Measurements from ENCODE around the gene SPINK4.

Gene SPINK4

DNA sequence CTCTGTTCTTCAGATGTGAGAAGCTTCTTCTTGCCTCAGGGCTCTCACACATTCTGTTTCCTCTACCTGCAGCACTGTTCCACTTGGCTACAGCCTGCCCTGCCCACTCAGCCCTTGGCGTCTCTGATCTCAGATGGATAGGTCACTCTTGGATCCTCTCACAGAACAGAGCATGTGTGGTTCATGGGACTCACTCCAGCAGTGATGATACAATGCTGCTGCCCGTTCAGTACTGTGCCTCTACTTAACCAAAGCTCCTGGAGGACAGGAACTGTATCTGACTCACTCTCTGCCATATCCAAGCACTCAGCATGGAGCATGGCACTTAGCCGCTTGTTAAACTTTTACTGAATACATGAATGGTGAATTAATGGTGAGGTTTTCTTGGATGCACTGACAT is 3.4 kb upstream of the SPINK4 start:
- DNase-seq (ENCODE audit: low read depth), result no peak
- TF ChIP-seq CTCF (IDR thresholded peaks at IDR 0.05; ENCODE audit: low read depth, low read length, missing control alignments), result no peak
- H3K4me3 ChIP-seq (ENCODE audit: low read depth, low read length), result no peak overlapping the region

DNA sequence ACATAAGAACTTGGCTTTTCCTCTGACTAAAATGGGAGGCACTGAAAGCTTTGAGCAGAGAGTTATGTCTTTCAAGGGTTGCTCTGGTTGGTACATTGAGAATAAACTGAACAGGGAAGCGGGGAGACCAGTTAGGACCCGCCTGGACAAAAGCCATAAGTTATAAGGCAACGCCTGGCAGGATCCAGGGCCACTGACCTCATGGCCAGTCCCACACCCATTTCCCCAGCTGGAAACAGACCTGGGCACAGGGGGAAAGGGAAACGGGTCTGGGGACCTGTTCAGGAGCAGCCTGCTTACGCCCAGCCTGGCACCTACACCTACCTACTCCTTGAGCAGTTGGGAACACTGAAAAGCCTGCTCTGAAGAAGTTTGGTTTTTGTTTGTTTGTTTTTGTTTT is 1.3 kb downstream of the SPINK4 start:
- no peak overlapping the region for H3K4me3 ChIP-seq (ENCODE audit: low read depth, low read length)
- TF ChIP-seq CTCF (IDR thresholded peaks at IDR 0.05; ENCODE audit: low read depth, low read length, missing control alignments), result no peak
- DNase-seq (ENCODE audit: low read depth), result no peak

DNA sequence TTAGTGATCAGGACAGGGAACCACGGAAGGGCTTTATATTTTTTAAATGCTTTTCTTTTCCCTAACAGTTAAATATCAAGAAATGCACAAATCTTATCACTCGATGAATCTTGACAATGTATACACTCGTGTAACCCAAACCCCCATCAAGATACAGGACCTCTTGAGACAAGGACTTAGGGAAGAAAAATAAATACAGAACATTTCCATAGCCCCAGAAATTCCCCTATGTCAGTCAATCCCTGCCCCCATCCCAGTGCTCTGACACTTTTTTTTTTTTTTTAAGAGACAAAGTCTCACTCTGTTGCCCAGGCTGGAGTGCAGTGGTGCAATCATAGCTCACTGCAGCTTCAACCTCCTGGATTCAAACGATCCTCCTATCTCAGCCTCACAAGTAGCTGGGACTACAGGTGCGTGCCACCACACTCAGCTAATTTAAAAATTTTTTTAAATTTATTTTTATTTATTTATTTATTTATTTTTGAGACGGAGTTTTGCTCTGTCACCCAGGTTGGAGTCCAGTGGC is 2.7 kb downstream of the SPINK4 start:
- H3K4me3 ChIP-seq (ENCODE audit: low read depth, low read length), result no peak overlapping the region
- no peak for TF ChIP-seq CTCF (IDR thresholded peaks at IDR 0.05; ENCODE audit: low read depth, low read length, missing control alignments)
- no peak for DNase-seq (ENCODE audit: low read depth)

DNA sequence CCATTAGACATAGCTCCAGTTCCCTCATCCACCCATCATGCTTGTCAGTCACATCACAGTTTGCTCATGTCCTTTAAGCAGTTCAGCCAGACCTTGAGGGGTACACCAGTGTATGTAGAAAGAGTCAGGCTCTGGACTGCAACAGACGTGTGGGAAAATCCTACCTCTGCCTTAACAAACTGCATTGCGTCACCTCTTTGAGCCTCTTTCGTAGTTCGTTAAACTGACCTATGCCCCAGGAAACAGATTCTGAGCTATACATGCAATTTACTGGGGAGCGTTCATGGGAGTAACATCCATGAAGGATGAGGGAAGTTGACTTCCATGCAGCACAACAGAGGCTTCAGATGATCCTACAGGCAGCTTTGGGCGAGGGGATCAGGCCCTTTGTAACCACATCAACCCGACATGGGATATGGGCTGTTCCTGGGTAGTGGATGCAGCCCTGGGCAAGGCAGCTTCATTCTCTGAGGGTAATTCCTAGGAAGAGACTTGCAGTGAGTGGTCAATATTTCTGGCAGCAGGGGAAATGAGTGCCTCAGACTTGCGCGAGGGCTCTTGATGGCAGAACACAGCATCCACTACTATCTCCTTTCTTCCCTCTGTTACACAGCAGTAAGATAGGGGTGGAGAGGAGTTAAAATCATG is 4.3 kb downstream of the SPINK4 start:
- no peak overlapping the region for H3K4me3 ChIP-seq (ENCODE audit: low read depth, low read length)
- no peak for DNase-seq (ENCODE audit: low read depth)
- TF ChIP-seq CTCF (IDR thresholded peaks at IDR 0.05; ENCODE audit: low read depth, low read length, missing control alignments), result no peak

DNA sequence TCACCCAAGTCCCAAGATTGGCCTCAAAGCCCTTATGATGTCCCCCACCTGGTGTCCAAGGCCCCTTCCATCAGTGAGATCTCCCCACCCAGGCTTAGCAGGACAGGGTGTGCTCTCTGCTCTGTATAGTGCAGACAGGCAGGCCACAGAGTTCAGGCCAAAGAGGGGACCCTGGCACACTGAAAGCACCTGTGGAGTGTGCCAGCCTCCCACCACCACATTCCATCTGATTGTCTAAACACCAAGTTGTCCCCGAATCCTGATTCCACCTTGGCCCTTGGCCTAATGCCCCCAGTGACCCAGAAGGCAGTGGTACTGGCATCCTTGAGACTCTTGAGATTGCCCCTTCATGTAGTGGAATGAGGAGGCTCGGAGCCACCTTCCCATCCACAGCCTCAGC is 5.4 kb downstream of the SPINK4 start:
- no peak for DNase-seq (ENCODE audit: low read depth)
- no peak for TF ChIP-seq CTCF (IDR thresholded peaks at IDR 0.05; ENCODE audit: low read depth, low read length, missing control alignments)

GRCh38 chr9:33246269-33246860 is 6.4 kb downstream of the SPINK4 start:
- TF ChIP-seq CTCF (IDR thresholded peaks at IDR 0.05; ENCODE audit: low read depth, low read length, missing control alignments), result no peak
- no peak for DNase-seq (ENCODE audit: low read depth)
- no peak overlapping the region for H3K4me3 ChIP-seq (ENCODE audit: low read depth, low read length)

More for the DNA sequence above, 5.4 kb downstream of the SPINK4 start:
- no peak overlapping the region for H3K4me3 ChIP-seq (ENCODE audit: low read depth, low read length)

GRCh38 chr9:33248606-33249005 is 8.6 kb downstream of the SPINK4 start:
- TF ChIP-seq CTCF (IDR thresholded peaks at IDR 0.05; ENCODE audit: low read depth, low read length, missing control alignments), result no peak
- no peak overlapping the region for H3K4me3 ChIP-seq (ENCODE audit: low read depth, low read length)
- no peak for DNase-seq (ENCODE audit: low read depth)
